ENCODE results near the gene SHROOM3. TPM values are rescaled to one million over a fixed set of nuclear protein-coding genes. Genes with fewer than 3 reads are reported as not detected.

SHROOM3 gene
- total RNA-seq, 1 donor from 2014 or later = 0.55 TPM

- peaks cover 29% of the 10 kb centered on the region for H3K27me3 Mint-ChIP-seq
- ATAC-seq (ENCODE audit: low read depth) (no peak), DNase-seq (no peak)
- H3K4me1 Mint-ChIP-seq = no peaks in the 10 kb centered on the region
- intact Hi-C loops (cut with micrococcal nuclease) = no loop called here
- no peak overlapping the region for H3K27ac Mint-ChIP-seq
- no peak overlapping the region for H3K4me3 Mint-ChIP-seq
- TF ChIP-seq, protein P1, sequence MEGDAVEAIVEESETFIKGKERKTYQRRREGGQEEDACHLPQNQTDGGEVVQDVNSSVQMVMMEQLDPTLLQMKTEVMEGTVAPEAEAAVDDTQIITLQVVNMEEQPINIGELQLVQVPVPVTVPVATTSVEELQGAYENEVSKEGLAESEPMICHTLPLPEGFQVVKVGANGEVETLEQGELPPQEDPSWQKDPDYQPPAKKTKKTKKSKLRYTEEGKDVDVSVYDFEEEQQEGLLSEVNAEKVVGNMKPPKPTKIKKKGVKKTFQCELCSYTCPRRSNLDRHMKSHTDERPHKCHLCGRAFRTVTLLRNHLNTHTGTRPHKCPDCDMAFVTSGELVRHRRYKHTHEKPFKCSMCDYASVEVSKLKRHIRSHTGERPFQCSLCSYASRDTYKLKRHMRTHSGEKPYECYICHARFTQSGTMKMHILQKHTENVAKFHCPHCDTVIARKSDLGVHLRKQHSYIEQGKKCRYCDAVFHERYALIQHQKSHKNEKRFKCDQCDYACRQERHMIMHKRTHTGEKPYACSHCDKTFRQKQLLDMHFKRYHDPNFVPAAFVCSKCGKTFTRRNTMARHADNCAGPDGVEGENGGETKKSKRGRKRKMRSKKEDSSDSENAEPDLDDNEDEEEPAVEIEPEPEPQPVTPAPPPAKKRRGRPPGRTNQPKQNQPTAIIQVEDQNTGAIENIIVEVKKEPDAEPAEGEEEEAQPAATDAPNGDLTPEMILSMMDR (IDR thresholded peaks at IDR 0.05) = no peak
- H3K36me3 Mint-ChIP-seq (ENCODE audit: low read depth) = no peaks in the 10 kb centered on the region
- no peaks in the 10 kb centered on the region for H3K9me3 Mint-ChIP-seq
- POLR2A ChIA-PET = no interaction called here
- CTCF ChIA-PET = no interaction called here
Observed at GRCh38 chr4:76683144-76683543, 248.1 kb downstream of the SHROOM3 start.

- Mint-ChIP-seq H3K36me3 (ENCODE audit: low read depth) (no peaks in the 10 kb centered on the region), H3K9me3 (no peaks in the 10 kb centered on the region), H3K4me3 (no peak overlapping the region), H3K4me1 (peaks cover 16% of the 10 kb centered on the region), H3K27ac (no peak overlapping the region), H3K27me3 (peaks cover 60% of the 10 kb centered on the region)
- DNase-seq = no peak
- intact Hi-C loops (cut with micrococcal nuclease) = no loop called here
- TF ChIP-seq, protein P1 (IDR thresholded peaks at IDR 0.05) = no peak
- ChIA-PET CTCF (no interaction called here), POLR2A (interaction anchor here (0.6 kb wide), 1 partner anchor 8 kb away, joined by 6 read pairs; no protein-coding TSS in a partner anchor)
- ATAC-seq (ENCODE audit: low read depth) = no peak
Observed at GRCh38 chr4:76687746-76688448, 252.9 kb downstream of the SHROOM3 start.

DNA sequence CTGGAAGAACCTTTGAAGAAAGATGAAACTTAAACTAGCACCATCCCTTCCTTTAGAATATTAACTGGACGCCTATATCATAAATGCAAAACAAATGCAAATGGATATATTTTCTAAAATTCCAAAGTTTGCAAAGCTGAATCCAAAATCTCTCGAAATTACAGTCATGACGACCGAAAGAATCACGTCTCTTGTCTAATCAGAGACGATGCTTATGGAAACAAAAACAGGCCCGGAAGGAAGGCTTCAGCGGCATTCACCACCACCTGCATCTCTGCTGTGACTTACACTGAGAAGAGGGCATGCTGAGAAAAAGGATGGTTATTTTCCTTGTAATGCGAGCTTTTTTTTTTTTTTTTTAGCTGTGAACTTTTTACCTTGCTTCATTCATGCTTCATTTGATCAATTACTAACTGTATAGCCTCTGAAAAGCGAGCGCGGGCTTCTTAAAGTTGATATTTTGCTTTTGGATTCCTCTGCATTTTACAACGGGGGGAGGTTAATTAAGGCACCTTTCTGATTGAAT, 253.7 kb downstream of the SHROOM3 start:
- CTCF ChIA-PET = no interaction called here
- intact Hi-C loops (cut with micrococcal nuclease) = no loop called here
- DNase-seq (no peak), ATAC-seq (ENCODE audit: low read depth) (no peak)
- no peaks in the 10 kb centered on the region for H3K36me3 Mint-ChIP-seq (ENCODE audit: low read depth)
- H3K4me3 Mint-ChIP-seq = peak overlapping the region; percentile 75
- POLR2A ChIA-PET = interaction anchor here (0.6 kb wide), 1 partner anchor 9 kb away, joined by 6 read pairs; no protein-coding TSS in a partner anchor
- H3K9me3 Mint-ChIP-seq = no peaks in the 10 kb centered on the region
- TF ChIP-seq, protein P1 (IDR thresholded peaks at IDR 0.05) = no peak
- no peak overlapping the region for H3K27ac Mint-ChIP-seq
- H3K27me3 Mint-ChIP-seq = peaks cover 60% of the 10 kb centered on the region
- peaks cover 16% of the 10 kb centered on the region for H3K4me1 Mint-ChIP-seq

- ChIA-PET CTCF (no interaction called here), POLR2A (no interaction called here)
- ATAC-seq (ENCODE audit: low read depth) (peak; percentile 49), DNase-seq (peak; percentile 16)
- peaks cover 60% of the 10 kb centered on the region for H3K27me3 Mint-ChIP-seq
- intact Hi-C loops (cut with micrococcal nuclease) = no loop called here
- no peaks in the 10 kb centered on the region for H3K36me3 Mint-ChIP-seq (ENCODE audit: low read depth)
- TF ChIP-seq, protein P1 (IDR thresholded peaks at IDR 0.05) = no peak
- H3K4me3 Mint-ChIP-seq = peak overlapping the region; percentile 75
- H3K4me1 Mint-ChIP-seq = peaks cover 16% of the 10 kb centered on the region
- H3K27ac Mint-ChIP-seq = no peak overlapping the region
- H3K9me3 Mint-ChIP-seq = no peaks in the 10 kb centered on the region
Observed at GRCh38 chr4:76689145-76689817, 254.3 kb downstream of the SHROOM3 start.

Data from activated B cell treated with CpG ODN at 0.5 μM for 24 hours (primary cell).